RPMI8226 (cell line): ENCODE data around the gene DVL1.

Experiments
- DNase-seq: peaks from one replicate; pipeline ENCODE4 v3.0.0-alpha.2; 2015

The DVL1 gene

GRCh38 chr1:1309251-1310108, 39.7 kb downstream of the DVL1 start:
- peak; percentile 54 for DNase-seq

DNA sequence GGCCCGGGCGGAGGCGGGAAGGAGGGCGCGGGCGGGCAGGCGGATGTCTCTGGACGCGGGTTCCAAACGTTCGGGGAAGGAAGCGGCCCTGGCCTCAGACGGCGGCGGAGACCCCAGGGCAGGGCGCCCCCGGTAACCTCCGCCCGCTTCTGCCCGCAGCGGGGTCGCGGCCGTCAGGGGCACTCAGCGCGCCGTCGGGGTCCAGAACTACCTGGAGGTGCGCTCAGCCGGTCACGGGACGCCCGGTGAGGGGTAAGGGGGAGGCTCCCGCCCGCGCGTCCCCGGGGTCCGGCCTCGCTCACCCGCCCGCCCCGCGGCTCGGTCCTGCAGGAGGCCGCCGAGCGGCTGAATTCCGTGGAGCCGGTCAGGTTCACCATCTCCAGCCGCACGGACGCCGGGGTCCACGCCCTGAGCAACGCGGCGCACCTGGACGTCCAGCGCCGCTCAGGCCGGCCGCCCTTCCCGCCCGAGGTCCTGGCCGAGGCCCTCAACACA, 40.4 kb downstream of the DVL1 start:
- no peak for DNase-seq

DNA sequence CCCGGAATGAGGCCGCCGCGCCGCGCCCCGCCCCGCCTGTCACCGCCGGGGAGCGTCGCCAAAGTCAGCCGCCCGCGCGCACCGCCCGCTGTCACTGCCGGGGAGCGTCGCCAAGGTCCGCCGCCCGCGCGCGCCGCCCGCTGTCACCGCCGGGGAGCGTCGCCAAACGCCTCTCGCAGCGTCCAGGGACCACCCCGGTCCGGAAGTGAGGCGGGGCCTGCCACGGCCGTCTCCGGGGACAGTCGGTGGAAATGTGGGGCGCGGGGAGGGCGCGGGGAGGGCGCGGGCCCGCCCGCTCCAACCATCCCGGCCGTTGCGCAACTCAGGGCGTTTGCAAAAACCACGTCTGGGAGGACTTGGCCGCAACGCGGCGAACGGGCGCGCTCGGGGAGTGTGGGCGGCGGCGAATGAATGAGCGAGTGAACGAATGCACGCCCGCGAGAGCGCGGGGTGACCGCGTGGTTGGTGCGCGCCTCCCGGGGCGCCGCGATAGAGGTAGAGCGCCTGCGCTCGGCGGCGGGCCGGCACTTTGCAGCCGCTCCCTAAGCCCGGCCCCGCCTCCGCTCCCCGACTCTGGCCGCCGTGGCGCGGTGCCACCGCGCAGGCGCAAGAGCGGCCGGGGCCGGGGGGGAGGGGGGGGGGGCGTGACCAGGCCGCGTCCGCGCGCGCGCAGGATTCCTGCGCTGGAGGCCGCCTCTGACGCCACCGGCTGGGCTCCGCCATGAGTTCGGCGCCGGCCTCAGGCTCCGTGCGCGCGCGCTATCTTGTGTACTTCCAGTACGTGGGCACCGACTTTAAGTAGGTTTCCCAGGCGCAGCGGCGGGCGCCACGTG, 41.1 kb downstream of the DVL1 start, which contains the start of the genes ACAP3 and PUSL1:
ACAP3 (minus strand) TSS at position 8 of the 833 bp plus-strand sequence. CDS start 115 bp downstream, outside the sequence.
PUSL1 (plus strand) TSS at position 675 of the 833 bp plus-strand sequence; CDS start at position 722, 47 bp downstream.
- DNase-seq: peak; percentile 97

DNA sequence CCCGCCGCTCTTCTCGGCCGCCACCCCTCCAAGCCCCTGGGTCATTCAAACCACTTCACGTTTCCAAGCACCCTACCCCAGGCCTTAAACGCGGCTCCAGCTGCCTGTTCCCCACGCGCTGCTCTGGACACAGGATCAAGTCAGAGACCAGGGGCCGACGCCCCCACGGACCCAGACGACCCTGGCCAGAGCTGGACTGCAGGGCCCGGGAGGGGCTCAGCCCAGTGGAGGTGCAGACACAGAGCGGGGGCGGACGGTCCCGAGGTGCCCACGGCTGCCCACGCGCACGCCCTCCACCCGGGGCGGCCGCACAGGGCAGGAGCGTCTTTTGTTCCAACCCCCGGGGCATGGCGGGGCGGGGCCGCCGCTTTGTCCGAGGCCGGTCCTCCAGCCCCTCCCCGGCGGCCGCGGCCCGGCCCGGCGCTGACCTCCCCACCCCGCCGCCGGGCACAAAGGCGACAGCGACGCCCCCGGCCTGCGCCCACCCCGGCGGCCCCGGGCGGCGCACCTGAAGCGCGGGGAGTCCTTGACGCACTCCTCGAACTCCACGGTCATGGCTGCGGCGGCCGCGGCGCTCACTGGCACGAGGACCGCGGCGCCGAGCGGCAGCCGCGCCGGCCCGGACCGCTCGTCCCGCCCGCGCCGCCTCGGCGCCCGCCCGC, 41.8 kb downstream of the DVL1 start:
- DNase-seq: no peak

DNA sequence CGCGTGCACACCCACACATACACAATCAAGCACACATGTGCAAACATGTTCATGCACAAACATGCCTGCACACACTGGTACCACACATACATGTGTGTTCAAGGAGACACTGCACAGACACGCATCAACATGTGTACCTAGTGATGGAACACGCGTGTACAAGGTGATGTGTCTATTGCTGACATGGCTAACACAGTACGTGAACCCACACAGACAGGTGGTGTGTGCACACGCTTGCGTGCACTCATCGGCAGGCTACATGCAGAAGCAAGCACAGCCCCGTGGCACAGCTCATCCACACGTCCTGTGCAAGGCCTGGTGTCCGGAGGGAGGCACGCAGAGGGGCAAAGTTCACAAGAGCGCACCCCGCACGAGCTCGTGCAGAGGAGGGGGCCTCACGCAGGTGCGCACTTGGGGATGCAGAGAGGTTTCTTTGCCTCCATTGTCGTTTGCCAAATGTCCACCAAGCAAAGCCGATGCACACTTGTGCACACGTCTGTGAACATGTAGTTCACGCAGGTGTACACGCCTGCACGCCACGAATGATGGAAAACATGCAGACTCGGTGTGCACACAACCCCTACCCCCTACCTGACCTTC, 42.5 kb downstream of the DVL1 start:
- DNase-seq: peak; percentile 52

GRCh38 chr1:1306070-1306660, 43.1 kb downstream of the DVL1 start:
- peak; percentile 81 for DNase-seq

DNA sequence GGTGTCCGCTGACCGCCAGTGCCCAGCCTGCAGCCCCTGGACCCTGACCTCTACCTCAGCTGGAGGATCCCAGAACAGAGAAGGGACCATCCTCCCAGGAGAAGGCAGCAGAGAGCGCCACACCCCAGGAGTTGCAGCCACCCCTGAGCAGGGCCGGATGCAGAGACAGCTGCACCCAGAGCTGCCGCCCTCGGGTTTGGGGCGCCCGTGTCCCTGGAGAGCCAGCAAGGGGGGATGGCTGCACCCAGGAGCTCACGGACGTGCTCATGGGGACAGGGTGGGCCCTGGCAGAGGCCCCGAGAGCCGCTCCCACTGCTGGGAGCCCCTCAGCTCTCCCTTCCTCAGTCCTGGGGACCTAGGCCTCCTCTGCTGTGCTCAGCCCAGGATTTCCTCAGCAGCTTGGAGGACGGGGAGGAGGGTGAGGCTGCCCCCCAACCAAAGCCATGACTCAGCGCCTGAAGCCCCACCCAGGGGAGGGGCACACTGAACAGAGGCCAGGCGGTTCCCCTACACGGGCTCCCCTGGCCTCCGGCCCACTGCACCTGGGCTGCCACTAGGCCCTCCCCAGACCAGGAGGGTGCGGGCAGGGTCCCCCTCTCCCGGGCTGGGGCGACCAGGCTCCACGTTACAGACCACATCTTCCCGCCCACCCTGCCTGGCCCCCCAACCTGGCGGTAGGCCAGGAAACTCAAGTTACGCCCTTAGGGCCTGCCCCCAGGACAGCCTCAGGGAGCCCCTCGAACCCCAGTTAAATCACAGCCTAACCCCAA, 43.7 kb downstream of the DVL1 start:
- DNase-seq: peak; percentile 99

- peak; percentile 76 for DNase-seq
These were observed 44.6 kb downstream of the DVL1 start for GRCh38 chr1:1304331-1305299.

DNA sequence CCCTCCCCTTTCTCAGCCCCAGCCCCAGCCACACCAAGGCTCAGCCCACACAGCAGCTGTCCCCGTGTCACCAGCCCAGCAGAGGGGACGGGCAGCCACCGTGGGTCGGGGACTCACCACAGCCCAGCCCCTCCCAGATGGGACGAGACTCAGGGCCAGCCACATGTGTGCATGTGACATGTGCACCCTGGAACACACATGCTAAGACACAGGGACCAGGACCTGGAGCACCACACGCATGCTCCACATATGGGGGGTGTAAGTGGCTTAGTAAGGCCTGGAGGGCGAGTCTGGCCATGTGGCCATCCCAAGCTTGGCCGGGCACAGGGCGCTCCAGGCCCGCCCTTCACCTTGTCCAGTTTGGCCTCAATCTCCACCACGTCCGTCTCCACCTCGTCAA, 45.5 kb downstream of the DVL1 start:
- no peak for DNase-seq

GRCh38 chr1:1302951-1303509, 46.2 kb downstream of the DVL1 start:
- DNase-seq: no peak

DNA sequence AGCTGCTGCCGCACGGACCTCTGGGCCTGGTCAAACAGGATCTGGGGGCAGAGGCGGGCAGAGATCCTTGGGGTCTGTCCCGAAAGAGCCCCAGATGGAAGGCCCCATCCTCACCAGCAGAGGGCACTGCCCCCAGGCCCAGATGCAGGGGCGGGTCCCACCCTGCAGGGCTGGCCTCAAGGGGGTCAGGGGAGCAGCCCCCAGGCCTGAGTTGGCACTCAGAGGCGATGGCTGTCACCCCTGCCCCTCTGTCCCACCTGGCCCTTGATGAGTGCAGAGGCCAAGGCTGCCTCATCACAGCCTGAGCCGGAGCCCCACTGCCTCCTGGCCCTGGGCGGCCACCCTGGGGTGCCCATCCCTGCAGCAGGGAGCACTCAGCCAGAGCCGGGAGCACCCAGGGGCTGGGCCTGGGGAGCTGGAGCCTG, 47.2 kb downstream of the DVL1 start:
- no peak for DNase-seq

GRCh38 chr1:1300352-1300739, 48.9 kb downstream of the DVL1 start:
- no peak for DNase-seq

GRCh38 chr1:1299686-1300351, 49.4 kb downstream of the DVL1 start:
- DNase-seq: peak; percentile 55

- no peak for DNase-seq
These were observed 50.1 kb downstream of the DVL1 start for GRCh38 chr1:1298861-1299685.

DNA sequence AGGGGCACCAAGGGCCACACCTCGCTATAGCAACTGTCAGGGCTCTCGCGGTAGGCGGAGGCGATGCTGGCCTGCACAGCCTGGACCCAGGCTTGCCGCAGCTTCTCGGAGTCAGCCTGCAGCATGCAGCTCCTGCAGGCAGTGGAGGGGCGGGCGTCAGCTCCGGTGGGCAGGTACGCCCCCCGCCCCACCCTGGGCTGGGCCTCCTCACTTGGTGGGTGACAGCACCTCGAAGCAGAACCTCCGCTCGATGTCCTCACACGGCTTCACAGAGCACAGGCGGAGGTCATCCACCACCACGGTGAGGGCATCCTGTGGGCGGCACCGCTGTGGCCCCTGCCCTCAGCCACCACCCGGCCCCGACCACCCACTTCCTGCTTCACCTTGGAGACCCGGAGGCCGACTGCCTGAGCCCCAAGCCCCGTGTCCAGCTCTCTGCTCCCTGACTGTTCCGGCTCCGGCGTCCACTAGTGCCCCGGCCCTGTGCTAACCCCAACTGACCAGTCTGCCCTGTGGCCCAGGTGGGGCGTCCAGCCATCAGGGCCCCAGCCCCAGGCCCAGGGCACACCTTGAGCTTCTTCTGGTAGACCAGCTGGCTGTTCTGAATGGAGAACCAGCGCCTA, 51.3 kb downstream of the DVL1 start:
- DNase-seq: no peak

- no peak for DNase-seq
These were observed 52.9 kb downstream of the DVL1 start for GRCh38 chr1:1296070-1297061.
